Neutrophil (primary cell): ENCODE results near the gene CLRN3.

ENCODE experiments used
- H3K27ac ChIP-seq: fragments of 200-600 bp; sonication (generic); 2 replicates; pipeline ENCODE4 v1.5.1; 2016; ENCODE audit warnings: mild to moderate bottlenecking, moderate library complexity
- H3K27me3 ChIP-seq: fragments of 200-600 bp; sonication (generic); 2 replicates; pipeline ENCODE4 v1.6.0; 2016; ENCODE audit warnings: mild to moderate bottlenecking
- H3K36me3 ChIP-seq: fragments of 200-600 bp; sonication (generic); 2 replicates; pipeline ENCODE4 v1.5.1; 2017
- H3K4me1 ChIP-seq, 2 experiments: fragments of 200-600 bp in 1 of 2; sonication (generic) in 1 of 2; 1 replicate in 1 of 2; 2 replicates in 1 of 2; pipeline versions ENCODE4 v1.5.1 to v1.6.1; 2013 to 2016; ENCODE audit warnings: low read depth in 1 of 2, low read length in 1 of 2, mild to moderate bottlenecking in 1 of 2, moderate library complexity in 1 of 2; ENCODE audit not compliant: control insufficient read depth in 1 of 2, insufficient read depth in 1 of 2
- H3K4me3 ChIP-seq, 2 experiments: fragments of 200-600 bp in 1 of 2; sonication (generic) in 1 of 2; 1 replicate in 1 of 2; 2 replicates in 1 of 2; pipeline ENCODE4 v1.5.1; 2013 to 2016; ENCODE audit warnings: low read depth in 1 of 2, low read length in 1 of 2, mild to moderate bottlenecking in 1 of 2, moderate library complexity in 1 of 2
- H3K9me3 ChIP-seq: fragments of 200-600 bp; sonication (generic); 2 replicates; pipeline ENCODE4 v1.5.1; 2016
- CTCF ChIP-seq: fragments of 200-600 bp; sonication (generic); IDR thresholded peaks from 2 replicates; pipeline ENCODE4 v1.5.1; 2016; ENCODE audit warnings: antibody characterized with exemption

Gene CLRN3

GRCh38 chr10:127907411-127908105, 14.8 kb upstream of the CLRN3 start:
- Histone ChIP-seq H3K4me3 (peak overlapping the region; percentile 76 to 88), H3K9me3 (no peaks in the 10 kb centered on the region), H3K27ac (peak overlapping the region; percentile 75)

DNA sequence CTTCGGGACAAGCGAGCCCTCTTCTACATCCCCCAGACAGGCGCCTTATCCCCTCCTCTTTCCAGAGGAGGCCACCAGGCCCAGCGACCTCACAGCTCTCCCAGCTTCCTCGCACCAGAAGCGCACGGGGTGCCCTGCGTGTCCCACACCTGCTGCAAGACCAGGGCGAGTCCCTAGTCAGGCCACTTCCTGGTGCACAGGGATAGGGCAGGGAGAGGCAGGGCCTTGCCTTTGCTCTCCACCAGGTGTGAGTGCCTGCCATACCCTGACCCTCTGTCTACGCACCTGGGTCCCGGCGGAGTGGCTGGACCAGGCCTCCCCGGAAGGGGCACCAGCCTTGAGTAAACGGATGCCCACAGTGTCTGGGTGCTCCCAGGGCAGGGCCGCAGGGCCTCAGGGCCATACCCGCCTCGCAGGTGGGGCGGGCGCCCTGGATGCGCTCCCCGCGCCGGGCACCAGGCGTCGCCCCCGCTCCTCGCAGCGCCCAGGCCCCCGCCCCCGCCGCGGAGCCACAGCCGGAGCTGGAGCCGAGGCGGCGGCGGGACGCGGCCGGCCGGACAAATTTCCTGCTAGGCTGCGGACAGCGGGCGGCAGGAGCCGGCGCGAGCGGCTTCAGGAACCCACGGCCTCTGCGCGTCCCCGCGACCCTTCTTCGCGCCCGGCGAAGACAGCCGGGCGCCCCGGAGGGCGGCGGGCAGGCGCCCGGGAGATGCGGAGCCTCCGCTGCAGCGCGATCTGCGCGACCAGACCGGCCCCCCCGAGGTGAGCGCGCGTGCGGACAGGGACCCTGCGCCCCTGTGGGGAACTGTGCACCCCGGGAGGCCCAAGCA, 14.0 kb upstream of the CLRN3 start, which contains the start of gene PTPRE:
Gene PTPRE (plus strand): TSS at position 556 of the 830 bp plus-strand sequence. CDS start 133,779 bp downstream, outside the sequence.
- TF ChIP-seq CTCF, result peak; percentile 94
- peak within 1 kb of the TSS; percentile 75 for H3K27ac ChIP-seq
- H3K4me1 ChIP-seq, result peaks cover 24 to 27% of the 10 kb centered on the region in 2 experiments
- H3K9me3 ChIP-seq, result no peaks in the 10 kb centered on the region
- H3K36me3 ChIP-seq, result no peaks in the 10 kb centered on the region
- peaks cover 8% of the 10 kb centered on the region for H3K27me3 ChIP-seq
- peak within 1 kb of the TSS; percentile 76 to 88 for H3K4me3 ChIP-seq

More at GRCh38 chr10:127907411-127908105, 14.8 kb upstream of the CLRN3 start:
- no peak for TF ChIP-seq CTCF
- Histone ChIP-seq H3K36me3 (no peaks in the 10 kb centered on the region), H3K4me1 (peaks cover 24 to 27% of the 10 kb centered on the region in 2 experiments), H3K27me3 (peaks cover 8% of the 10 kb centered on the region)

GRCh38 chr10:127905848-127906261, 13.1 kb upstream of the CLRN3 start:
- no peak for TF ChIP-seq CTCF
- no peak overlapping the region for H3K4me3 ChIP-seq
- H3K9me3 ChIP-seq, result no peaks in the 10 kb centered on the region
- no peak overlapping the region for H3K27ac ChIP-seq
- peaks cover 24 to 27% of the 10 kb centered on the region in 2 experiments for H3K4me1 ChIP-seq
- H3K36me3 ChIP-seq, result no peaks in the 10 kb centered on the region
- H3K27me3 ChIP-seq, result peaks cover 8% of the 10 kb centered on the region

GRCh38 chr10:127905001-127905847, 12.5 kb upstream of the CLRN3 start:
- H3K27me3 ChIP-seq, result peaks cover 8% of the 10 kb centered on the region
- no peaks in the 10 kb centered on the region for H3K9me3 ChIP-seq
- H3K4me1 ChIP-seq, result peaks cover 28 to 32% of the 10 kb centered on the region in 2 experiments
- H3K4me3 ChIP-seq, result no peak overlapping the region
- no peak for TF ChIP-seq CTCF
- no peak overlapping the region for H3K27ac ChIP-seq
- H3K36me3 ChIP-seq, result no peaks in the 10 kb centered on the region

DNA sequence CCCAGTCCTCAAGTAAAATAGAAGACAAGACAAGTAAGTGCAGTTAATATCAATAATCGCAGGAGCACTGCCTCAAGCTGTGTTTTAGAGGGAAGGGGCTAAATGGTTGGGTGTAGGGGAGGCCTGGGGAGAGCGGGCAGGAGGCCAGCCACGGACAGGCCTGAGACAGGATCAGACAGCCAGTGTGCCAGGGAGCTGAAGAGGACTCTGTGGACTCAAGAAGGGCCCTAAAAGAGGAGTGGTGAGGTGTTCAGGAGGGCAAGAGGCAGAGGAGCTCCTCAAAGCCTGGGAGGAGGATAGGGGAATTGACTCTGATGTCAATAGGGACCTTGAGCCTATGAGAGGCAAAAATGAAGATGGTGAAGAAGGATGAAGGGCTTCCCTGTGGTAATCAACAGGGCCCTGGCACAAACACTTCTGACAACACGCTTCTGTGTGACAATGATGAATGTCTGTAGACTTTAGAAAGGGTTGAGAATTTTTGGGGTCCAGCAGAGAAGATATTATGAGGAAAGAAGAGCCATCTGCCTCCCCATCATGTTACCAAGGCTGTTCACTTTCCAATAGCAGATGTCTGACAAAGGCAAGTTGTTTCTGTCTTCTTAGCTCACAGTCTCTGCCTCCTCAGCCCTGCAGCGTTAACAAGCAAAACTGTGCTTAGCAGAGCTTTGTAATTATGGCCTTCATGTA, 11.7 kb upstream of the CLRN3 start:
- H3K27ac ChIP-seq, result no peak overlapping the region
- TF ChIP-seq CTCF, result no peak
- no peaks in the 10 kb centered on the region for H3K9me3 ChIP-seq
- H3K27me3 ChIP-seq, result peaks cover 8% of the 10 kb centered on the region
- peaks cover 36 to 40% of the 10 kb centered on the region in 2 experiments for H3K4me1 ChIP-seq
- no peak overlapping the region for H3K4me3 ChIP-seq
- no peaks in the 10 kb centered on the region for H3K36me3 ChIP-seq
